ENCODE results near the gene WDR5.

WDR5 gene

DNA sequence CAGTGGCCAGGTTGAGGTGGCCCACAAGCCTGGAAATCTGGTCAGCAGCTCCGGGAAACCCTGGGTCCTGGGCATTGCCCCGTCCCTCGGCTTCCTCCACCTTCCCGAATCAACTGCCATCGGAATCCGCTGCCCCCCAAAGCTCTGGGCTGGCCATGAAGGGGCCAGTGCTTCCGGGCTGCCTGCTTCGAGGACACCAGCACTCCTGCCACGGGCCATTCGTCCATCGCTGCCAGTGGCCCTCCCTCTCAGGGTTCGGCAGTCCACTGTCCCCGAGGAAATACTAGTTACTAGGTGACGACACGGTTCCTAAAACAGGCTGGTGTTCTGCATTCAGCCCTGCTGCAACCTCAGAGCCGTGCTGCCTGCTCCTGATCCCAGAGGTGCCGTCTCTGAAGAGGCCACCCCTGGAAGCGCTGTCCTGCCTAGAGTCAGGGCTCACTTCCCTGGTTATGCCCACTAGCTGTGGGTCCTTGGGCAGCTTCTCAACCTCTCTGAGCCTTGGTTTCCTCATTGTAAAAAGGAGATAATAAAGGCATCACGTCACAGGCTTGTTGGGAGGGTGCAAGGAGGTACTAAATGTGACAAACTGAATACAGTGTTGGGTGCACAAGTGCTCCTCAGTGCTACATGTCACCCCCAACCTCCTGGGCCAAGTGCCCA lies 3.5 kb upstream of the WDR5 start:
- no peak for DNase-seq

DNA sequence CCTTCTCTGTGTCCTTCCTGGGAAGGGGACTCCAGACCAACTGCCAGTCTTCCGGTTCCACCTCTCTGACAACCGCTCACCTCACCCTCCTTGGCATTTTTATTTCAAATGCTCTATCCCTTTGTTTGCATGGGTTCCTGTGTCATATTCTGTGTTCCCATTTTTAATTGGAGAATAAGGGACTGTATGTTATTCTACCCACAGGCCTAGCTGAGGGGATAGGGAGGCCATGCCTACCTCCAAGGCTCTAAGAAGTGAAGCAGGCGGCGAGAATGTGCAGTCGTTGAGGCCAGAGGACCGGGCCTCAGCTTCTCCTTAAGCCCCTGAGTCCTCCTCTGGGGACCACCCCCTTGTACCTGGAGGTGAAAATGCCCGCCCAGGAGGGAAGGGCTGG lies 936 bp upstream of the WDR5 start:
- no peak for DNase-seq

DNA sequence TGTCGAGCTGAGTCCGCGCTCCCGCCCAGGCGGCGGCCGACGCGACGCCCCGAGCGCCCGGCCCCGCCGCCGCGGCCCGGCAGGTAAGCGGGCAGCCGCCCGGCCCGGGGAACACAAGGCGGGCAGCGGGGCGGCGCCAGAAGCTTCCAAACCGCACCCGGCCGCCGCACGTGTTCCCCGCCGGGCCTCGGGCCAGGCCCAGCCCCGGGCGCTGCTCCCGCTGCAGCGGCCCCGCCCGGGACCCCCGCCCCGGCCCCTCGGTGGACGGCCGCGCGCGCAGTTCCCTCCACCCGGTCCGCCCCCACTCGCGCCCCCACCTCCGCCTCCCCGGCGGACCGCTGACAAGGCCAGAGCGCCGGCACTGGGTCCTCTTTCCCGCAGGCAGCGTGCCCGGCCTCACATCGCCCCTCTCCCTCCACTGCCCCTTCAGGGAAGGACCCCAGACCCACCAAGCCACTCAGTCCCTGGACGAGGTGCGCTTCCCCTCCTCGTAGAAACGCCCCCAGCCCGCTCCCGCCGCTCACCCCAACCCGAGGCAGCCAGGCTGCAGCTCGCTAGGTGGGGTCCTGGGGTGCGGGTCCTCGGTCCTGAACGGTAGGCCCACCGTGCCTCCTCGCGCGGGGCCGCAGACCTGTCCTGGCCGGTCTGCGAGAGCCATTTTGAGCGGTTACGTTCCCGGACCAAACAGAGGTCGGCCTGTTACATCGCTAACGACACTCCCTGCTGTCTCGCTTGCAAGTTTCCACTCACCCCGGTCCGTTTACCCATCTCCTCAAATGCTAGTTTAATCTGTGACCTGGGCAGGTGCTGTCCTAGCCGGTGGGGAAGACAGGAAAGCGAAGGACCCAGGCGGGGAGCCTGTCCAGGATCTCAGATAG lies 475 bp downstream of the WDR5 start:
- no peak for DNase-seq

DNA sequence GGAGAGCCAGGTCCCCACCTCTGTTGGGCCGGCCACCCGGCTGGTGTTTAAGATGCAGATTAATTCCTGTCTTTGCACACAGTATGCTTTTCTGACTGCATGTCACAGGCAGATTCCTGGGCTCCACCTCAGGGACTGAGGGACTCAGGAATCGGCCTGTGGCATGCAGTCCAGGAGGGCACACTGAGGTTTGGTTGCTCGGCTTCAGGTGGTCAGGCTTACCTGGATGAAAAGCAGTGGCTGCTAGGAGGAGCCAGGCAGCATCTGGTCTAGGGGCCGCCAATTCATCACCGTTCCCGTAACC lies 1.1 kb downstream of the WDR5 start:
- no peak for DNase-seq

DNA sequence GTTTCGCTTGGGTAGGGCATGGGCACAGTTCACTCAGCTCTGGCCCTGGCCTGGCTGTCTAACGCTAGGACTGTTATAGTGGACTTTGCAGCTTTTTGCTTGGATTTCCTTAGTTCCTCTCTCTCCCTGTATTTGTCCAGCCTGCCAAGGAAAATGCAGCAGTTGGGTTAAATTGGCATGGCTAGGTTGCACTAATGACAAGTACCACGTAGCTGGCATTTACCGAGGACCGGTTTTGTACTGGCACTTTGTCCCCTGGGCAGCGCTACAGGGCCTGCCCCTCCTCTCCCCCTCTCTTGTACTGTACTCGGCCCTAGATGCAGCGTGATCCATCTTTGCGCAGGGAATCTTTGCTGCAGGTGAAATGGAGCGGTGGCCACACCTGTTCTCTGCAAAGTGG lies 2.4 kb downstream of the WDR5 start:
- no peak for DNase-seq

DNA sequence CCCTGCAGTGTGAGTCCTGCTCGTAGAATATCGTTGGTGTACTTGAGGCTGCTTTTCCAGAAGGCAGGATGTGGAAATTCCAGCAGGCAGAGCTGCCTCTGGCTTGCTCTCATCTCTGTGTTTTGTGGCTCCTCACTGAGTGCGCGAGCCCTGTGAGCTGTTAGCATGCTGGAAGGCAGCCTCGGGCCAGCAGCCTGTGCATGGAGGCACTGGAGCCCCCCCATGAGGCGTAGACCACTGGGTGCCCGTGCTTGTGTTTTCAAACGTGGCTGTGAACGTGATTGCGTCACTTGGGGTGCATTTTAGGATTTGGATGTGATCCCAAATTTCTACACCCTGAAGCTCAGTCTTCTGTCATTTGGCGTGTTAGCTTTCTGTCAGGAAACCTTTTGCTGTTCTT lies 3.2 kb downstream of the WDR5 start:
- no peak for DNase-seq

DNA sequence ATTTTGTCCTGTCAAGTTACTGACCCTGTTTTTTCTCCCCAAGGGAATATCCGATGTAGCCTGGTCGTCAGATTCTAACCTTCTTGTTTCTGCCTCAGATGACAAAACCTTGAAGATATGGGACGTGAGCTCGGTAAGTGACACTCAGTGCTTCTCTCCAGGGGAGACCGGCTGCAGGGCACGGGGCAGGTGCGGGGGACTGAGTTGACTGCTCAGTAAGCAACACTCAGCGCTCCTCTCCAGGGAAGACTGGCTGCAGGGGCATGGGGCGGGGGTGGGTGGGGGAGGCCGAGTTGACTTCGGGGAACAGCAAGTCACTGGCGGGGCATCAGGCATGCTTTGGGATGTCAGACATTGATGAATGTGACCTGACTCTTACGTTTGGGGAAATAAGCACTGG lies 6.0 kb downstream of the WDR5 start:
- no peak for DNase-seq

DNA sequence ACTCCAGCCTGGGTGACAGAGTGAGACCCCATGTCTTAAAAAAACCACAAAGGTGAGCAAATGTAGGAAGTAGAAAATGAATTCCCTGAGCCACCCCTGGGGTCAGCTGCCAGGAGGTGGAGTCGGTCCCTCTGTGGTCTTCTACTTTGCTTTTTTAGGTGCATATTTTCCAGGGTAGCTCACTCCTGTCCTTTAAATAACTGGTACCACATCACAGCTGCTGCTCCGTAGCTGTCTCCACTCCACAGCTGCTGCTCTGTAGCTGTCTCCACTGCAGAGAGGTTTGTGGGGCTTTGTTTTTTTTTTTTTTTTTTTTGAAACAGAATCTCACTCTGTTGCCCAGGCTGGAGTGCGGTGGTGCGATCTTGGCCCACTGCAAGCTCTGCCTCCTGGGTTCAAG lies 8.9 kb downstream of the WDR5 start:
- no peak for DNase-seq

DNA sequence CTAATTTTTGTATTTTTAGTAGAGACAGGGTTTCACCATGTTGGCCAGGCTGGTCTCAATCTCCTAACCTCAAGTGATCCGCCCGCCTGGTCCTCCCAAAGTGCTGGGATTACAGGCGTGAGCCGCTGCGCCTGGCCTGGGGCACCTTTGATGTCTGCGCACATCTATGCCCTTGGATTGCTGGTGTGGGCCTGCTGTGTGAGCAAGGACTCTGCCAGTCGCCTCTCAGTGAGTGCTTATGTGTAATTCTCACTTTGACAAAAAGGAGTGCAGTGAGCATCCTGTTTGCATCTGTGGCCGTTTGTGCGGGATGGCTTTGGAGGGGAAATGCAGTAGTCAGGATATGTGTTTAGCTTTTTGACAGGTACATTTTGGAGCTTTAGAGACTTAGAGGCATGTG lies 9.4 kb downstream of the WDR5 start:
- no peak for DNase-seq

DNA sequence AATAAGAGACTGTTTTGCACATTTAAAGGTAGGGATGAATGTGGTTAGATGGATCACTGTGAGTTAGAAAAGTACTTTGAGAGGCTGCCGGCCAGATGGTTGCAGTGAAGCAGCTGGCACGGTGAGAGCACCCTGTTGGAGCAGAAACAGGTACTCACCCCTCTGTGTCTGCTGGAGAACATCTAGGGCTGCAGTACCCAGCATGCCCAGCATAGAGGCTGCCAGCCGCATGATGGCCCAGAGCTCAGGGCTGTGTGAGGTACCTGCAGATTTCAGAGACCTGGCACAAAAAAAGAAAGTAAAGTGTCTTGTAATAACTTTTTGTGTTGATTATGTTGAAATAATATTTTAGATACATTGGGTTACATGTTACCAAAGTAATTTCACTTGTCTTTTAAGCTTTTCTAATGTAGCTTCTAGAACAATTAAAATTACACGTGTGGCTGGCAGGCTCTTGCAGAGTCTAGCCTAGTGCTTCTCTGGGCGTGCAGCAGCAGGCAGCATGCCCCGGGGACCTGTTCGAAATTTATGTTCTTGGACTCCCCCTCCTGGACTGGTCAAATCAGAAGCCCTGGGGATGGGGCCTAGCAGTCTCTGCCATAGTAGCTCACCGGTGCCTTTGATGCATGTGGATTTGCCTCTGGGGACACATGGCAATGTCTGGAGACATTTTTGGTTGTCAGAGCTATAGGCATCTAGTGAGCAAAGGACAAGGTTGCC lies 11.1 kb downstream of the WDR5 start:
- DNase-seq: no peak

DNA sequence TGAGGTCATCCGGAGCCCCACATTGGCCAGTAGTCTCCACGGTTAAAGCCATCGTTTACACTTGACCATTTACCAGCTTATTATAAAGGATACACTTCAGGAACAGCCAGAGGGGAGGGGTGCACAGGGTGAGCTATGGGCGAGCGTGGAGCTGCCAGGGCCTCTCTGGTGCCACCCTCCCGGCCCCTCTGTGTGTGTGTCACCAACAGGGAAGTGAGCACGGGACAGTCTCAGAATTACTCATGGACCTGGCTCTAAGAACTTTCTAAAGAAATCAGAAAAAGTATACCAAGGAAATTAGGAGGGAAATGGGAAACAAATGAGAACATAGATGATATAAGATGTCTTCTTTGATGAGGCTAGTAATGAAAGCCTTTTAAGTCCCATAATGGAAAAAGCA lies 13.5 kb downstream of the WDR5 start:
- DNase-seq: no peak

DNA sequence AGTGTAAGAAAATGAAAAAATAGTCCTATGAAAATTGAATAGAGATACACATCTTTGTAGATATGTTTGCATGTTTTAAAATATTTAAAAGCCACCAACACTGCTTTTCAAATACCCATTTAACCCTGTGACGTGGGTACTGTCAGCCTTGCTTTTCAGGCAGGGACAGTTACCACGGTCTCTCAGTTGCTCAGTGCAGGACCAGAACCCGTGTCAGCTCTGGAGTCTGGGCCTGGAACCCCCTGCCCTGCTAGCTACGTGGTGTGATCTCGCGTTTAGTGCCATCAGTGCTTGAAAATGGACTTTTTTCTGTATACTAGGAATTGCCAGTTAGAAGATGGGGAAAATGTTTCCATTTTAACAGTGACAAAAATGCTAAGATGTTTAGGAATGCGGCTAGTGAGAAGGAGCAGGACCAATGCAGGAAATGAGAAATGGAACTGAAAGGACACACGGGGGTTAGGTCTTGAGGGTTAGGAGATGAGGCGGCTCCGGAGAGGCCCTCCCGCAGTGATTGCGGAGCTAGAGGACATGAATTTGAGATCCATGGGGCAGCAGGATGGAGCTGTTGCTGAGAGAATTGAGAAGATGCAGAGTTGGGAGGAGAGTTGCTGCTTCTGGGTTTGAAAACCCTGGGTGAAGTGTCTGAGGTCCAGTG lies 14.8 kb downstream of the WDR5 start:
- no peak for DNase-seq

DNA sequence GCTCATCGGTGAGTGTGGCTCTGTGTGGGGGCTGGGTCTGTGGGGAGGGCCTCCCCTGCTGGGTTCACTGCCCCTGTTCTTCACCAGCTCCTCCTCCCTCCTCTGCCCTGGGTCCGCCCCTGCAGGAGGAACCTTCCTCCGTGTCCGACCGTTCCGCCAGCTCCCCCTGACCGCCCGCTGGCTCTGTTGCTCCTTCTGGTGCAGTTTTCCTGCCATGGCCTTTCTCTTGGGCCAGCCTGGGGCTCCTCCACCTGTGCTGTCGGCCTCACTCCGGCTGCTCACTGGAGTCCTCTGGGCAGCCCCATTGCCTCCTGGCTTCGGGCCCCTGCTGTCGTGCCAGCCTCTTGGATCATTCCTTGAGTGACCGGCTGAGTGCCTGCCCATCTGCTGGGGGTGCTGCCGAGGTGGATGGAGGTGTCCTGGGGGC lies 16.2 kb downstream of the WDR5 start:
- no peak for DNase-seq

DNA sequence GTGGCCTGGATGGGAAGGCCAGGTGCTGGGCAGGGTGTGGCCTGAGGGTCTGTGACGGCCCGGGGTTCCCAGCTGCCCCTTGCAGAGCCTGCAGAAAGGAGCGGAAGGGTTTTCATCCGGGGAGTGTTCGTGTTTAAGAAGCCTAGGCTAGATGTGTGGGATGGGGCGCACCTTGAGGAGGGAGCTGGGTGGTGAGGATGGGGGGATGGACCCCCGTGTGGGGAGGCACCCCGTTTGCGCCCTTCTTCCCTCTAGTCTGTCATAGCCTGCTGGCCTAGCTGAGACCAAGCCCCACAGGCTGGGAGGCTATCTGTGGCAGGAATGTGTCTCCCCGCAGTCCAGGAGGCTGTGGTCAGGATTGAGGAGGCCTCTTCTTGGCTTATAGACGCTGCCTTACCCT lies 16.6 kb downstream of the WDR5 start:
- no peak for DNase-seq

DNA sequence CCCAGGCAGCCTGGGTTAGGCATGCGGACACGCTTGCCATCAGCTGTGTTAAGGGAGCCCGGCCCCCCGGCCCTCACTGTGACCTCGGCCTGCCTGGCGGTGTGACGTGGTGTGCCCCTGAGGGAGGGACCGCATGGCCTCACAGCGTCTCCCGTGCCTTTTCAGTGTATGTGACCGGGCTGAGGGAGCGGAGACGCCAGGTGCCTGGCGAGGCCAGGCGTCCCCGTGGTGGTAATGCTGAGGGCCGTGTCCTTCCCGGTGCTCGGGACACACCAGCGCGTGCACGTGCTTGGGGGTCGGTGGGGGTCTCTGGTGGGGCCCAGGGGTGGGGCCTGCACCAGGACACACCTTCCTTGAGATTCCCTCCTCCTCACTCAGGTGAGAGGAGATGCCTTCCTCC lies 17.6 kb downstream of the WDR5 start:
- no peak for DNase-seq

DNA sequence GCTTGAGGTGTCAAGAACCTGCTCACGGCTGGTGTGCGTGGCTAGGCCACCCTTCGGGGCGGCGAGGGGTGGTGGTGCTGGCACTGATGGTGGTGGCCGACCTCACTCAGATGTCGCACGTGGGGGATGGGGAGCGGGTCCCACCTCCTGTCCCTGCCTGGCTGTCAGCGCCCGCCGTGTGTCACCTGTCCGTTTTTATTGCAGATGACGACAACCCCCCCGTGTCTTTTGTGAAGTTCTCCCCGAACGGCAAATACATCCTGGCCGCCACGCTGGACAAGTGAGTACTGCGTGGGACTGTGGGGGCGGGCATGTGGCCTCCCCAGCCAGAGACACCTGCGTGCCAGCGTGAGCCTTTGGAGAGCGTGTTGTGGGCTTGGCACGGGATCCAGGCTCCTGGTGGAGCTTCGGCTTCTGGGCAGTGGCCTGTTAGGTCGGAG lies 18.4 kb downstream of the WDR5 start:
- DNase-seq: no peak

DNA sequence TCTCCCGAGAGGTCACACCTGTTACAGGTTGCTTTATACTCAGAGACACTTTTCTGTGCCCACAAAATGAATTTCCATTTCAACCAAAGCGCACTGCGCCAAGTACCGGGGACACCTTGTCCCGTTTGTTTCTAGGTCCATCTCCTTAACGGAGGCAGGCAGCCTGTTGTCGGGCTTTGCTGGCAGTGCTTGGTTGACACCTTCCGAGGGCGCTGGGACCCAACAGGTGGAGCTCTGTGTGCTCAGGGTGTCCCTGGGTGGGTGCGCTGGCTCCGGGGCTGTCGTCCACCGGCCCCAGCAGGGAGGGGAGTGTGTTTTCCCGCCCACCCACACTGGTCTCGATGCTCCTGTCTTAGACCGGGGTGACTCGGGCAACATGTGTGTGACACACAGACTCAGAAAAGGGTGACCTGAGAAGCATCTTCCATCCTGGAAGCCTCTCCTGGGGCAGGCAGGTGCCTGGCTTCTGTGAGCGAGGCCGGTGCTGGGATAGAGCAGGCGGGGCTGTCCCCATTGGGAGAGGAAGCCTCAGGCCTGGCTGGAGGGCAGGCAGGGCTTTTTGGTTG lies 20.0 kb downstream of the WDR5 start:
- DNase-seq: no peak

DNA sequence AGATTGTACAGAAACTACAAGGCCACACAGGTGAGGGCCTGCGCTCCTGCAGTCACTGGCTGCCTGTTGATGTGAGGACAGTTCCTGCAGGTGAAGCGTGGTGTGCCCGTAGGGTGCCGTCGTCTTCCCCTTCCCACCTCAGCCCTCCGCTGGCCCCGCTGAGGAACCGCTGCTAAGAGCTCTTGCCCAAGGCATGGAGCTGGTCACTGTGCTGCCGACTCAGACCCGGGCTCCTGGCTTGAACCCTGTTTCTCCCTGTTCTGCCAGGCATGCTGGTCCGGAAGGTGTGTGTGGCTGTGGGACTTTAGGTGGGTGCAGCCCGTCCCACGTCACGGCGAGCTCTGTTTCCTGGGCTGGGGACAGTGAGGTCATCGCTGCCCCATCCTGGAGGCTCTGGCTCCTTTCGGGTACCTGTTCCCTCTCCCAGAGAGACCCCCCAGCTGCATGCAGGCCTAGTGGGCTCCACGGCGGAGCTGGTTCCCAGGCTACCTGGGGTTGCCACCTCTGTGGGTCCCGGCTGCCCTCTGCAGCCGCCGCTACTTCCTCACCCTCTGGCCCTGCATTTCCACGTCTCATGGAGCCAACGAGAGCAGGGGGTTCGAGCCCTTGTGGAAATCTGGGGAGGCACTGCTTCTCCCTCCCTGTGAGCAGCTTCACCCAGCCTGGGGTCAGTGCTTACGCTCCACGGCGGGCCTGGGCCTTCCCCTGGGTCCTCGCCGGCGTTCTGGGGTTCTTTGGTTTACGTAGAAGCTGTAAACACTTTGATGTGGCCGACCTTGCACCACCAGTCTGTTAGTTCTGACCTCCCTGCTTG lies 20.9 kb downstream of the WDR5 start:
- no peak for DNase-seq

DNA sequence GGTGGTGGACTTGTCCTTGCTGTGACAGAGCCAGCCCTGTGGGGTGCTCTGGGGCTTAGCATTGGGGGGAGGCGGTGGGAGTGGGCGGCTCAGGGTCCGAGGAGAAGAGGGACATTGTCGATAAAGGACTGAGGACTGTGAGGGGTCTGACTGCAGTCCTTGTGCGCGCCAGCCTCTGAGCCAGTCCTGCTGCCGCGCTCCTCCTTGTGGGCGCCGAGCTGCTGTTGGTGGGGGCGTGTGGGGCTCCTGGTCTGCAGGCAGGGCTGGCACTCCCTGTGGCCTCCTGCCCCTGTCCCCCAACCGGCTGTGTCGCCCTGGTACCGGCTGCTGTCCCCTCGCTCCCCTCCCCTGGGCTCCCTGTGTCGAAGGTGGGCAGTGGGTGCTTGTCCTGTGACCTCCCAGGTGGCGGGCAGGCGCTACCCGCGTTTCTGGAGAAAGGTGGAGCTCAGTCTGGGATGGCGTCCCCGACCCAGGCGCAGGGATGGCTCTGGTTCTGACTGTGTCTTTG lies 21.6 kb downstream of the WDR5 start:
- DNase-seq: no peak

DNA sequence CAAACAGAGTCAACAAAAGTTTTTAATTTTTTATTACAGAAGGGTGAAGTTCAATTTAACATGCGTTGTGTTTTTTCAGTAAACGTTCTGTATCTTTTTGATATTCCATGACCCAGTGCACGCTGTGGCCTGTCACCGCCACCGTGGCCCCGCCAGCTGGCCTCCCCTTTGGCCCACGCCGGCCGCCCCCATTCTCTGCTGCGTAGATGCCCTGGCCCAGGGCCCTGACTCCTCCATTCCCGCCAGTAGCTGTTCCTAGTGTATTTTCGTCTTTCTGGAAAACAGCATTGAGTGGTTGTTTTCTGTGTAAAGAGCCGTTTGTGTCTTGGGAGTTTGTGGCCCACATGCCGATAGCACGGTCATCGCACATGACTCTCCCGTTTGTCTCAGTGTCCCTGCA lies 22.4 kb downstream of the WDR5 start:
- no peak for DNase-seq

DNA sequence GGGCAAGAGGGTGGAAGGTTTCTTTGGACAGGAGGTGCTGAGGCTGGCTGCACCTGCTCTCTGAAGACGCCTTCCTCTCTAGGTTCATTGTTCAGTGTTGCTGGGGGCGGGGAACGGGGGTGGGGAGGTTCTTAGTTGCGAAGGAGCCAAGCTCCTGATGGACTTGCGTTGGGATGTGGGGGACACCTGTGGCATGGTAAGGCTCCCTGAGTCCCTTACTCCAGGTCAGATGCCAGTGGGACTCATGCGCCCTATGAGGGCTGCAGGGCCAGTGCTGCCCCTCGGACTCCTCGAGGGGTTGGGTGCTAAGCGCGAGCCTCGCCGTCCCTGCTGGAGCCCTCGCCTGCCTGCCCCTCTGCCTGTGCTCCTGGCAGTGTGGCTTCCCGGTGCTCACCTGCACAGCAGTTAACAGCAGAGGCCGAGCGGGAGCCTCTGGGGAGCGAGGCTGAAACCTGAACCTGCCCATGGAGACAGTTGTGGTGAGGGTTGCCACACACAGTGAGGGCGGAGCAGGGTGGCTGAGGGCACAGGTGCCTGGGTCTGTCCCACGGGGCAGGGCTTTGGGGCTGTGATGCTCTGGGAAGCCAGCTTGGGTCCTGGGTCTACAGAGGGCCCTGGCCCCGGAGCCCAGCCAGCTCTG lies 23.0 kb downstream of the WDR5 start:
- no peak for DNase-seq

Measured in hippocampal formation (tissue), 2 donors.